ES-I3 (cell line): ENCODE measurements around the gene CFAP99.
"Not testable (repeated sequence)": the region's sequence is repeated elsewhere in the genome, so short reads cannot be mapped to it uniquely, and the experiment has no call there.

Experiments used
- H3K36me3 ChIP-seq: 2 replicates; pipeline ENCODE4 v1.6.1; 2013; ENCODE audit warnings: mild to moderate bottlenecking, low read length, control low read depth, moderate library complexity; ENCODE audit not compliant: insufficient read depth
- H3K4me1 ChIP-seq: 2 replicates; pipeline ENCODE4 v1.6.1; 2013; ENCODE audit warnings: mild to moderate bottlenecking, control low read depth, low read length; ENCODE audit not compliant: insufficient read depth
- H3K9ac ChIP-seq: 2 replicates; pipeline ENCODE4 v1.6.1; 2013; ENCODE audit warnings: low read depth, mild to moderate bottlenecking, low read length, moderate library complexity
- H3K9me3 ChIP-seq: 2 replicates; pipeline ENCODE4 v1.6.1; 2013; ENCODE audit warnings: mild to moderate bottlenecking, low read length, moderate library complexity; ENCODE audit not compliant: control insufficient read depth, insufficient read depth

The CFAP99 gene

GRCh38 chr4:2425386-2426068 is 6.8 kb downstream of the CFAP99 start:
- H3K4me1 ChIP-seq, result no peaks in the 10 kb centered on the region; the same call in 1 of the 2 replicates
- H3K9ac ChIP-seq, result no peak overlapping the region
- no peaks in the 10 kb centered on the region for H3K36me3 ChIP-seq
- no peaks in the 10 kb centered on the region for H3K9me3 ChIP-seq

- Histone ChIP-seq H3K9ac (no peak overlapping the region), H3K4me1 (no peaks in the 10 kb centered on the region; the same call in 1 of the 2 replicates), H3K36me3 (no peaks in the 10 kb centered on the region), H3K9me3 (no peaks in the 10 kb centered on the region)
Measured at GRCh38 chr4:2426069-2426397, 7.3 kb downstream of the CFAP99 start.

GRCh38 chr4:2426711-2427275 is 8.0 kb downstream of the CFAP99 start:
- Histone ChIP-seq H3K4me1 (no peaks in the 10 kb centered on the region; the same call in 1 of the 2 replicates), H3K9ac (no peak overlapping the region), H3K36me3 (no peaks in the 10 kb centered on the region), H3K9me3 (no peaks in the 10 kb centered on the region)

- Histone ChIP-seq H3K9ac (no peak overlapping the region), H3K4me1 (no peaks in the 10 kb centered on the region; the same call in 1 of the 2 replicates), H3K9me3 (no peaks in the 10 kb centered on the region), H3K36me3 (no peaks in the 10 kb centered on the region)
Measured at GRCh38 chr4:2427383-2428334, 8.9 kb downstream of the CFAP99 start.

GRCh38 chr4:2428496-2429213 is 9.9 kb downstream of the CFAP99 start:
- peaks cover 3% of the 10 kb centered on the region; the same call in 1 of the 2 replicates for H3K4me1 ChIP-seq
- no peaks in the 10 kb centered on the region for H3K9me3 ChIP-seq
- H3K36me3 ChIP-seq, result no peaks in the 10 kb centered on the region
- H3K9ac ChIP-seq, result no peak overlapping the region

GRCh38 chr4:2429945-2430757 is 11.4 kb downstream of the CFAP99 start:
- not testable (repeated sequence) for H3K36me3 ChIP-seq, H3K9ac ChIP-seq, H3K9me3 ChIP-seq, H3K4me1 ChIP-seq

- Histone ChIP-seq H3K9ac (no peak overlapping the region), H3K36me3 (no peaks in the 10 kb centered on the region), H3K4me1 (peaks cover 3% of the 10 kb centered on the region; the same call in 1 of the 2 replicates), H3K9me3 (no peaks in the 10 kb centered on the region)
Measured at GRCh38 chr4:2432004-2432403, 13.2 kb downstream of the CFAP99 start.

GRCh38 chr4:2432991-2433530 is 14.3 kb downstream of the CFAP99 start:
- Histone ChIP-seq H3K9me3 (no peaks in the 10 kb centered on the region), H3K9ac (no peak overlapping the region), H3K36me3 (no peaks in the 10 kb centered on the region), H3K4me1 (peaks cover 3% of the 10 kb centered on the region; the same call in 1 of the 2 replicates)

GRCh38 chr4:2433609-2434350 is 15.0 kb downstream of the CFAP99 start:
- peaks cover 3% of the 10 kb centered on the region; the same call in 1 of the 2 replicates for H3K4me1 ChIP-seq
- H3K36me3 ChIP-seq, result no peaks in the 10 kb centered on the region
- H3K9me3 ChIP-seq, result no peaks in the 10 kb centered on the region
- H3K9ac ChIP-seq, result no peak overlapping the region

GRCh38 chr4:2434420-2434819 is 15.7 kb downstream of the CFAP99 start:
- no peaks in the 10 kb centered on the region for H3K9me3 ChIP-seq
- H3K4me1 ChIP-seq, result peaks cover 3% of the 10 kb centered on the region; the same call in 1 of the 2 replicates
- no peak overlapping the region for H3K9ac ChIP-seq
- no peaks in the 10 kb centered on the region for H3K36me3 ChIP-seq

GRCh38 chr4:2436301-2436700 is 17.5 kb downstream of the CFAP99 start:
- Histone ChIP-seq H3K9ac (no peak overlapping the region), H3K9me3 (no peaks in the 10 kb centered on the region), H3K4me1 (peaks cover 3% of the 10 kb centered on the region; the same call in 1 of the 2 replicates), H3K36me3 (no peaks in the 10 kb centered on the region)

- no peak overlapping the region for H3K9ac ChIP-seq
- peaks cover 3% of the 10 kb centered on the region; the same call in 1 of the 2 replicates for H3K4me1 ChIP-seq
- no peaks in the 10 kb centered on the region for H3K9me3 ChIP-seq
- no peaks in the 10 kb centered on the region for H3K36me3 ChIP-seq
Measured at GRCh38 chr4:2436761-2437474, 18.2 kb downstream of the CFAP99 start.
